Activated T-cell treated with anti-CD3 and anti-CD28 coated beads, Interleukin-2, amount 50 U/mL, for 1 hour (primary cell): ENCODE results near the gene CCDC142.
A peak's percentile ranks its signal among the peaks of the same experiment; 100 is the strongest.

Experiments
- DNase-seq: peaks from one replicate; pipeline ENCODE4 v3.0.0-alpha.2; 2020

CCDC142 gene

GRCh38 chr2:74441690-74442482 is 40.9 kb downstream of the CCDC142 start, which contains the start of gene RTKN:
TSS of gene RTKN (minus strand) at chr2:74441937. CDS start at chr2:74441816, 121 bp downstream.
- DNase-seq, result peak; percentile 49

GRCh38 chr2:74441170-74441689 is 41.6 kb downstream of the CCDC142 start:
- DNase-seq, result no peak

GRCh38 chr2:74440378-74441169 is 42.2 kb downstream of the CCDC142 start:
- peak; percentile 47 for DNase-seq

DNA sequence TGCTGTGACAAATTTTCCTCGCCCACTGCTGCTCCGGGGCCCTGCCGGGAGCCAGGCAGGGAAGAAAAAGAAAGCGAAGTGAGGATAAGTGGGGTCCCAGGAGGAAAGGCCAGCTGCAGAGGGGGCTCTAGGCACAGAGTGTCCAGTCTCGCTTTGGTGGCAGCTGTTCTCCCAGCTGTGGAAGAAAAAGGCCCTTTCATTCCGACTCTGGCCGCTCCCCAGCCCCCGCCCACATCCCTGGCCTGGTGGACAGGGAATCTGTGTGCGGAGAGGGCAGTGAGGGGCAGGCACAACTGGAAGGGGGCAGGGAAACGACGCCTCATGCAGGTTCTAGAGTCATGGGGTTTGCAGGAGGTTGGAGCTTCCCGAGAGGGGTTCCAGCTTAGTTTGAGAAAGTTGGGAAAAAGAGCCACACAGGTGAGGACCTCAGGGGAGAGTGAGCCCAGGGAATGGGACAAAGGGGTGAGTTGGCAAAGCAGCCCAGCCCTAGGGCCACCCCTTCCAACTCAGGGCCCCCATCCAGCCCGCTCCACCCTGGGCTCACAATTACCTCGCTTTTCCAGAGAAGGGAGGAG is 42.9 kb downstream of the CCDC142 start:
- no peak for DNase-seq

GRCh38 chr2:74439373-74439772 is 43.4 kb downstream of the CCDC142 start:
- DNase-seq, result no peak

DNA sequence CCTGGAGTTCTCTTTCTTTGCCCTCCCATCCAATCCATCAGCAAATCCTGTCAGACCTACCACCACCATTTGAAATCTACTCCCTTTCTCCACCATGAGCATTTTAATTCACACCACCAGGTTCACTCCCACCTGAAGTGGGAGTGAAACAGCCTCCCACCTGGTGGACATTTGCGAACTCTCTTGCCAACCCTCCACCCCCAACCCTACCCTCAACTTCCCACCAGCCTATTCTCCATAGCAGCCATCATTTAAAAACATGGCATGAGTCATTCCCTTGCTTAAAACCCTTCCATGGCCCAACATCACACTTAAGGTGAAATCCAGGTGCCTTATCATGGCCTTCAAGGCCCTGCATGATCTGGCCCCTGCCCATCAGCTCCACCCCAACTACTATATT is 44.5 kb downstream of the CCDC142 start:
- DNase-seq, result no peak

- DNase-seq, result no peak
These were observed 45.7 kb downstream of the CCDC142 start for GRCh38 chr2:74436848-74437695.

DNA sequence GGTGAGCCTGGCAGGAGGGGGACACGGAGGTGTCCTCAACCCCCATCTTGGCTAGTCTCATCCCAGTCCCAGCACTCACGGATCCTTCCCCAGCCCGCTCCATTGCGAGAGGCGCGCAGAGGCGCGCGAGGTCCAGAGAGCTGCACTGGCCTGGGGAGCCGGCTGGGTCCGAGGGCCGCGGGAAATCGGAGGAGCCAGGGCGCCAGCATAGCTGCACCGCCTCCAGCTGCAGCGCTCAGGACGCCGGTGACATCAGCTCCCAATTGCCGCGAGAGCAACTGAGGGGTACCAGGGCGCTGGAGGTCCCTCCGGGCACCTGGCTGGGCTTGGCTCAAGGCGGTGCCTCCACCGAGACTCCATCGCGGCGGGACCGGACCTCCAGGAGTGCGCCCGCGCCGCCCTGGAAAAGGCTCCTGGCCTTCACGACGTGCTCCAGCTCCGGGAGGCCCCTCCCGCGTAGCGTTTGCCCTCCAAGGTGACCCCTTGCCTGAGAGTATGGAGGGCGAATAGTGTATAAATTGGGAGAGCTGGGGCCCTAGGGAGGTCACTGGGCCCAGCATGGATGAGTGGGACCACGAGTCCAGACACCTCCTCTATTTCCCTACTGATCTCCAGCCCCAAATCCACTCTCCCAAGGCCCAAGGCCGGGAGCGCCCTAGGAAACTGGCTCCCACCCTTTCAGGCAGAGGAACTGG is 46.5 kb downstream of the CCDC142 start:
- DNase-seq, result no peak

DNA sequence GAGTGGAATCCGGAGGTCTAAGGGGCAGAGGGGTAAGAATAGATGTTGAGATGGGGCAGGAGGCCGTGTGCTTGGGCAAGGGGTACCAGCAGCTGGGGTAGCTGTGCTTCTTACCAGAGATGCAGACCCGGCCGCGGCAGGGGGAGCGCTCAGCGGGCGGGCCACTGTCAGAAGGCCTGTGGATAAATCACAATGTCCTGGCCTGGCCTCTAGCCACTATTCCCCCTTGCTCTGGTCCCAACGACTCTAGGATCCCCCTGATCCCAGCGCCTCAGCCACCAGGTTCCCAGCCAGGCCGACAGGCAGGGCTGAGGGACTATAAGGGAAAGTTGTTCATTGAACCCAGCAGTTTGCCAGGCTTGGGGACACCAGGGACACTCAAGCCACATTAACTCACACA is 52.3 kb downstream of the CCDC142 start:
- DNase-seq, result no peak

DNA sequence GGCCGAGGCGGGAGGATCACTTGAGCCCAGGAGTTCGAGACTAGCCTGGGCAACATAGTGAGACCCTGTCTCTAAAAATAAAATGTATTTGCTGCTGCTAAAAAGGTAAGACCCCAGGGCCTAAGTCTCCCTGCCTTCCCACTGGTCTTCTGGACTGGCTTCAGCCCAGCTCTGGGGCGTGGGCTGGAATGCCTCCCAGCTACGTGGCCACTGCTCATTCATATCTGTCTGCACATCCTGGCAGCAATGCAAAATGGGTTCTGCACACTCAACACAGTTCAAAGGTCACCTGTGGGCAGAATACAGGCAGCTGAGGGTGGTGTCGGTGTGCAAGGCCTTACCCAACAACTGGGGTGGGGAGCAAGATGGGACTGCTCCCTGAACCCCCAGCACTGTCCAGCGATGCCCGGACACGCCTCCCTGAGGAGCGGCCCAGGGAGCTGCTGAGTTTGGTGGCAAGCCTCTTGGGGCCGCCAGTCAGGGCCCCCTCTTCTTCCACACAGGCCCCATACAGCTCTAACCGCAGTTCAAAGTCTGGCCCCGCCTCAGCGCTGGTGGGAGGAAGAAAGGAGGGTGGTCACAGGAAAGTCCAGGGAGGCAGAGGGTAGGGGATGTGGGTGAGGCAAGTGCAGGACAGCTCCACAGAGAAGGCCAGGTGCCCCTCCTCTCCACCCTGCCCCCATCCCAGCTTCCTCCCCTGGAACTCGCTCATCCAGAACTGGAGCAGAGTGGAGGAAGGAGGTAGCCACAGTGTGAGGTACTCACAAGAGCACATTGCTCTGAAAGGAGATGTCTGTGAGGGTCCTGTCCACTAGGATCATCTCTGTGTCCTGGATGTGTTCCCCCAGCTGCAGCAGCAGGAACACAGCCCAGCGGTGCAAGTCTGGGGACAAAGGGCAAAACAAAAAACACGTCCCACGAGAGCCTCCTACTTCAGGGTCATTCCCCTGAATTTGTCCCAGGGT is 53.0 kb downstream of the CCDC142 start:
- no peak for DNase-seq

DNA sequence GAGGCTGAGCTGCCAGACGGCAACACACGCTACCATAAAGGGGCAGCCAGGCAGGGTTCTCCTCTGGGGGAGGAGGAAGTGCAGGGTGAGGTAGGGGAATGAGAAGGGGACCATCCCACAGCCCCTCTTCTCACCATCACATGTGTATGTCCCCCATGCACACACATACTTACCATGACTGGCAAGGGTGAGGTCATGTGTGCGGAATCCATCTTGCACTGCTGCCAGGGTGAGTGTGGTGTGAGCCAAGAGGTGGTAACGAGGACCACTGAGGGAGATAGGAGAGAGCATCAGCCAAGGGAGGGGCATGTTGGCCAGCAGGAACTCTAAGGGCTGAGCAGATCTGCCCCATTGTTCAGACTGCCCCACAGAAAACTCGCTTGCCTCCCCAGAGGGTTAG is 54.1 kb downstream of the CCDC142 start:
- no peak for DNase-seq

- no peak for DNase-seq
These were observed 55.2 kb downstream of the CCDC142 start for GRCh38 chr2:74427551-74427950.

DNA sequence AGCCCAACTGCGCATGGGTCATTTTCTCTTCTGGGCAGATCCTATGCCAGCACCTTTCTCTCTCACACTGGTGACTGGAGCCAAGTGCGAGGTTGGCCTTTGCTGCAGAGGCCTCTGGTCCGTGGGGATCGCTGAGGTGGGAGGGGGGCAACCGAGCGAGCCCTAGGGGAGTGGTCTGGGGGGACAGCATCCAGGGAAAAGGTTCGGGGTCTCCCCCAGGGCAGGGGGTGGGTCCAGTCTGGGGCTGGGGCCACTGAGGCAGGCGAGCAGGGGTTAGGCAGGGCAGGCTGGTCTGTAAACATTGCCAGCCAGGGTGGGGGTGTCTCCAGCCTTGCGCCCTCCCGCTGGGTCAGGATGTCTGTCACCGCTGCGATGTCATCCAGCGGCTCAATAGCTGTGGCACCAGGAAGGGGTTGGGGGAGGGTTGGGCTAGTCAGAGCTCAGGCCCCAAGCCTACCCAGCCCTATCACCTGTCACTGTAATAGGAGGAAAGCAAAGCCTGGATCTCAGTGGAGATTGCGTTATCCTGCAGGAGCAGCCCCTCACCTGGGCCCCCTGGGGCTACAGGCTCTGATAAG is 56.5 kb downstream of the CCDC142 start:
- DNase-seq, result no peak

GRCh38 chr2:74425523-74425922 is 57.3 kb downstream of the CCDC142 start:
- no peak for DNase-seq

GRCh38 chr2:74424995-74425406 is 57.8 kb downstream of the CCDC142 start:
- no peak for DNase-seq

DNA sequence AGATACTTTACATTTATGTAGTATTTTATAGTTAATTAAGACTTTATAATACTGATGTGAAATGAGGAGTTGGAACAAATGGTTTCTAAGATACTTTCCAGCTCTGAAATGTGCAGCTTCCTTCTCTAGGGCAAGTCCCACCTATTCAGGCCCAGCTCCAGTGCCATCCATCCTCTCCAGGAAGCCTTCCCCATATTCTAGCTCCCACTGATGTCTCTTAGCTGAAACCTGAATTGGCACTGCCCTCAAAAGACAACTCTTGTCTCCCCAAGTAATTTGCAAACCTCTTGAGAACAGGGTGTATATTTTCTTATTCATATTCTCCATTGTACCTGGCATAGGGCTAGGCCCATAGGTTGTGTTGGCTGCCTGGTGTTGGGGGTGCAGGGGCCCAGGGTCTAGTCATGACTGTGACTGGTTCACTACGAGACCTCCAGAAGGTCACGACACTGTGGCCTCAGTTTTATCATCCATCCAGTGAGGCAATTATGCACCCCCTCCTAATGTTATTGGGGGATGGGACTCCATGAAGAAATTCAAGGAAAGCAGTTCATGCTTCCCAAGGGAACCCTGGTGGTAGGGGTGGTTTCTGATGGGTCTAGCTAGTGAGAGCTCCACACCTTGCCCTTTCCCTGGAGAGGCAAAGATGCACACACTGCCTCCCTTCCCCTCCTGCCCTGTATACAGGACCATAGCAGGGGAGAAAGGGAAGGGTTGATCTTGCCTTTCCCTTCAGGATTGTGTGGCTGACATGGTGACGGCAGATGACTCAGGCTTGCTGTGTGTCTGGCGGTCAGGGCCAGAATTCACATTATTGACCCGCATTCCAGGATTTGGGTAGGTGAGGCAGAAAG is 58.4 kb downstream of the CCDC142 start:
- DNase-seq, result no peak
